Muscle layer of duodenum (tissue), 2 donors: ENCODE measurements around the gene ZNF282.
"Not testable (repeated sequence)": the region's sequence is repeated elsewhere in the genome, so short reads cannot be mapped to it uniquely, and the experiment has no call there.

Experiments
- H3K27ac ChIP-seq: one replicate; pipeline ENCODE4 v1.7.0; 2013; ENCODE audit warnings: mild to moderate bottlenecking, low read length
- H3K27me3 ChIP-seq: one replicate; pipeline ENCODE4 v1.7.0; 2013; ENCODE audit warnings: low read depth, mild to moderate bottlenecking, control low read depth, low read length
- H3K36me3 ChIP-seq, 2 donors: one replicate each; pipeline ENCODE4 v1.7.0; 2013; ENCODE audit warnings: low read length in 2 of 2, control low read depth in 1 of 2, mild to moderate bottlenecking in 1 of 2; ENCODE audit not compliant: insufficient read depth in 2 of 2, control insufficient read depth in 1 of 2
- H3K4me1 ChIP-seq, 2 donors: one replicate each; pipeline ENCODE4 v1.7.0; 2013; ENCODE audit warnings: low read length in 2 of 2, mild to moderate bottlenecking in 2 of 2, control low read depth in 1 of 2, moderate library complexity in 1 of 2; ENCODE audit not compliant: insufficient read depth in 2 of 2, control insufficient read depth in 1 of 2
- H3K4me3 ChIP-seq, 2 donors: one replicate each; pipeline ENCODE4 v1.7.0; 2013; ENCODE audit warnings: low read length in 2 of 2, low read depth in 1 of 2, mild to moderate bottlenecking in 1 of 2
- H3K9me3 ChIP-seq, 2 donors: one replicate each; pipeline ENCODE4 v1.7.0; 2013; ENCODE audit warnings: low read length in 2 of 2, control low read depth in 1 of 2, mild to moderate bottlenecking in 1 of 2; ENCODE audit not compliant: control insufficient read depth in 1 of 2
- donor health status: healthy.

ZNF282 gene

GRCh38 chr7:149261829-149262617 lies 66.7 kb downstream of the ZNF282 start, which contains the start of gene ZNF783:
Gene ZNF783, plus strand, starts transcription at chr7:149262196. Its CDS starts 138 bp downstream, at chr7:149262334.
- H3K4me1 ChIP-seq = peaks cover 0 to 8% of the 10 kb centered on the region in 2 donors
- peak within 1 kb of the TSS; percentile 52 to 63 for H3K4me3 ChIP-seq
- no peaks in the 10 kb centered on the region for H3K27me3 ChIP-seq
- H3K36me3 ChIP-seq = peaks cover 3 to 23% of the 10 kb centered on the region in 2 donors
- H3K27ac ChIP-seq = peak within 1 kb of the TSS; percentile 75
- H3K9me3 ChIP-seq = no peaks in the 10 kb centered on the region

- no peaks in the 10 kb centered on the region for H3K9me3 ChIP-seq
- H3K27ac ChIP-seq = no peak overlapping the region
- H3K4me1 ChIP-seq = peaks cover 0 to 8% of the 10 kb centered on the region in 2 donors
- no peak overlapping the region for H3K4me3 ChIP-seq
- peaks cover 14 to 53% of the 10 kb centered on the region in 2 donors for H3K36me3 ChIP-seq
- H3K27me3 ChIP-seq = no peaks in the 10 kb centered on the region
Observed at GRCh38 chr7:149266451-149266850, 71.1 kb downstream of the ZNF282 start.

GRCh38 chr7:149267733-149268132 lies 72.4 kb downstream of the ZNF282 start:
- Histone ChIP-seq H3K36me3 (peaks cover 14 to 62% of the 10 kb centered on the region in 2 donors), H3K9me3 (no peaks in the 10 kb centered on the region), H3K27me3 (no peaks in the 10 kb centered on the region), H3K4me3 (no peak overlapping the region), H3K4me1 (peaks cover 0 to 8% of the 10 kb centered on the region in 2 donors), H3K27ac (no peak overlapping the region)

- H3K27me3 ChIP-seq, H3K27ac ChIP-seq, H3K4me3 ChIP-seq, H3K9me3 ChIP-seq, H3K4me1 ChIP-seq: not testable (repeated sequence)
- H3K36me3 ChIP-seq = peaks cover 30 to 69% of the 10 kb centered on the region in 2 donors
Observed at GRCh38 chr7:149274424-149274823, 79.1 kb downstream of the ZNF282 start.
